ENCODE measurements around the gene YWHAG. TPM values are rescaled to one million over a fixed set of nuclear protein-coding genes. Genes with fewer than 3 reads are reported as not detected.
"Not testable (repeated sequence)": the region's sequence is repeated elsewhere in the genome, so short reads cannot be mapped to it uniquely, and the experiment has no call there.

Gene YWHAG
- total RNA-seq, 1 donor from 2014 or later: 190 TPM

DNA sequence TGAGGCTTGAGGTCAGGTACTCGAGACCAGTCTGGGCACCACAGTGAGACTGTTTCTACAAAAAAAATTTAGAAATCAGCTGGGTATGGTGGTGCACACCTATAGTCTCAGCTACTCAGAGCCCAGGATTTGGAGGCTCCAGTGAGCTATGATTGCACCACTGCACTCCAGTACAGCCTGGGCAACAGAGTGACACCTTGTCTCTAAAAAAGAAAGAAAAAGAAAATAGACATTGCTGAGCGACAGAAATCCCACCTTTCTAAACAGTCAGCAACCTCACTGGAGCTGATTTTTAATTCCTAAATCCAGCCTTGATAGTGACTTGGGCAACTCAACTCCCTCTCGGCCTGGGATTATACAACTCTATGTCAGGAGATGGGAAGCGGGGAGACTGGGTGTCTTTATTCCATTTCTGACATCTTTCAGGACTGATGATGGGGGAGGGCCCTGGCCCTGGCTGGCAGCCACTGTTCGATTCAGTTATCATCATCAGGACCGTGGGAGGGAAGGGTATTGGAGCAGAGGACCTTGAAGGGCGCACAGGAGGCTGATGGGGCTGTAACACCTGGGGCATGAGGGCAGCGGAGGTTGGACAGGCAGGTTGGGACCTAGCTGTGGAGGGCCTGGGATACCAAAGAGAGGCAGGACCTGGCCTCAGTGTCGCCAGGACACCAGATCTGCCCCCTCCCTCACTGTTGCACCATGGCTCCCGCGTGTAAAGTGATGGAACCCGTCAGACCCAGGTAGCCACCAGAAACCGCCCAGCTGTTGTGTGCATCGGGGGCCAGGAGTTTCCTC is 41.6 kb downstream of the YWHAG start:
- H3K27ac ChIP-seq: peak overlapping the region; percentile 73
- DNase-seq (ENCODE audit: low spot score): no peak
- H2AFZ ChIP-seq (replicated peaks): no peak overlapping the region
- TF ChIP-seq, protein P1, sequence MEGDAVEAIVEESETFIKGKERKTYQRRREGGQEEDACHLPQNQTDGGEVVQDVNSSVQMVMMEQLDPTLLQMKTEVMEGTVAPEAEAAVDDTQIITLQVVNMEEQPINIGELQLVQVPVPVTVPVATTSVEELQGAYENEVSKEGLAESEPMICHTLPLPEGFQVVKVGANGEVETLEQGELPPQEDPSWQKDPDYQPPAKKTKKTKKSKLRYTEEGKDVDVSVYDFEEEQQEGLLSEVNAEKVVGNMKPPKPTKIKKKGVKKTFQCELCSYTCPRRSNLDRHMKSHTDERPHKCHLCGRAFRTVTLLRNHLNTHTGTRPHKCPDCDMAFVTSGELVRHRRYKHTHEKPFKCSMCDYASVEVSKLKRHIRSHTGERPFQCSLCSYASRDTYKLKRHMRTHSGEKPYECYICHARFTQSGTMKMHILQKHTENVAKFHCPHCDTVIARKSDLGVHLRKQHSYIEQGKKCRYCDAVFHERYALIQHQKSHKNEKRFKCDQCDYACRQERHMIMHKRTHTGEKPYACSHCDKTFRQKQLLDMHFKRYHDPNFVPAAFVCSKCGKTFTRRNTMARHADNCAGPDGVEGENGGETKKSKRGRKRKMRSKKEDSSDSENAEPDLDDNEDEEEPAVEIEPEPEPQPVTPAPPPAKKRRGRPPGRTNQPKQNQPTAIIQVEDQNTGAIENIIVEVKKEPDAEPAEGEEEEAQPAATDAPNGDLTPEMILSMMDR (IDR thresholded peaks at IDR 0.05): no peak
- TF ChIP-seq EZH2 (IDR thresholded peaks at IDR 0.05): no peak
- Mint-ChIP-seq H3K9me3 (no peaks in the 10 kb centered on the region), H3K4me1 (peaks cover 20% of the 10 kb centered on the region), H3K4me3 (peak overlapping the region; percentile 90), H3K27ac (peak overlapping the region; percentile 98), H3K36me3 (peaks cover 7% of the 10 kb centered on the region), H3K27me3 (ENCODE audit: insufficient read depth, low read depth) (peaks cover 16% of the 10 kb centered on the region)
- H3F3A ChIP-seq (ENCODE audit: low read depth): peaks cover 49% of the 10 kb centered on the region
- H3K36me3 ChIP-seq: no peaks in the 10 kb centered on the region
- H3K9ac ChIP-seq: no peak overlapping the region
- H3K4me3 ChIP-seq: peak overlapping the region; percentile 8
- no peaks in the 10 kb centered on the region for H3K27me3 ChIP-seq
- peak overlapping the region; percentile 56 for H3K4me2 ChIP-seq
- peaks cover 15% of the 10 kb centered on the region for H3K4me1 ChIP-seq
- peaks cover 12% of the 10 kb centered on the region for H4K20me1 ChIP-seq (ENCODE audit: low read depth)
- H3K79me2 ChIP-seq (ENCODE audit: low read depth): peaks cover 14% of the 10 kb centered on the region
- H3K9me3 ChIP-seq (ENCODE audit: low read depth): no peaks in the 10 kb centered on the region

DNA sequence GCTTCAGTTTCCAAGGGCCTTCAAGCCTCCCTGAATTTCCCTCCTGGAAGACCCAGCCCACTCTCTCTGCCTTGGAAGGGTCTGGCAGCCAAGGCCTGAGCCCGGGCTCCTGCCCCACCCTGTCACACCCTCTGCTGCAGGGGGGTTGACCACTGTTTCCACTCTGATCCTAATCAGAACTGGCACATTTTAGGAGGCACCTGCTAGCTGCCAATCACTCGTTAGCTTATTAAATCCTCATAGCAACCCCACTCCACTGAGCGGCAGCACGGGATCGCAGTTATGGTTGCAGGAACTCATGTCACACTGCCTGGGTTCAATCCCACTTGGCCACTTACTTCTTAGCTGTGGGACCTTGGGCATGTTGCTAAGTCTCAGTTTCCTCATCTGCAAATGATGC is 43.4 kb downstream of the YWHAG start:
- Histone ChIP-seq H3K27ac (no peak overlapping the region), H3K27me3 (no peaks in the 10 kb centered on the region), H3K9me3 (ENCODE audit: low read depth) (no peaks in the 10 kb centered on the region), H3K4me1 (peaks cover 15% of the 10 kb centered on the region), H3K4me3 (no peak overlapping the region), H3K4me2 (no peak overlapping the region), H4K20me1 (ENCODE audit: low read depth) (peaks cover 12% of the 10 kb centered on the region), H3F3A (ENCODE audit: low read depth) (peaks cover 35% of the 10 kb centered on the region), H3K36me3 (no peaks in the 10 kb centered on the region), H3K9ac (no peak overlapping the region), H2AFZ (replicated peaks) (no peak overlapping the region), H3K79me2 (ENCODE audit: low read depth) (peaks cover 14% of the 10 kb centered on the region)
- Mint-ChIP-seq H3K36me3 (no peaks in the 10 kb centered on the region), H3K27me3 (ENCODE audit: insufficient read depth, low read depth) (peaks cover 16% of the 10 kb centered on the region), H3K4me1 (peaks cover 24% of the 10 kb centered on the region), H3K4me3 (no peak overlapping the region), H3K9me3 (no peaks in the 10 kb centered on the region), H3K27ac (no peak overlapping the region)
- no peak for TF ChIP-seq EZH2phosphoT487 (IDR thresholded peaks at IDR 0.05)
- TF ChIP-seq, protein P1 (IDR thresholded peaks at IDR 0.05): no peak
- TF ChIP-seq EZH2 (IDR thresholded peaks at IDR 0.05): no peak
- DNase-seq (ENCODE audit: low spot score): no peak

DNA sequence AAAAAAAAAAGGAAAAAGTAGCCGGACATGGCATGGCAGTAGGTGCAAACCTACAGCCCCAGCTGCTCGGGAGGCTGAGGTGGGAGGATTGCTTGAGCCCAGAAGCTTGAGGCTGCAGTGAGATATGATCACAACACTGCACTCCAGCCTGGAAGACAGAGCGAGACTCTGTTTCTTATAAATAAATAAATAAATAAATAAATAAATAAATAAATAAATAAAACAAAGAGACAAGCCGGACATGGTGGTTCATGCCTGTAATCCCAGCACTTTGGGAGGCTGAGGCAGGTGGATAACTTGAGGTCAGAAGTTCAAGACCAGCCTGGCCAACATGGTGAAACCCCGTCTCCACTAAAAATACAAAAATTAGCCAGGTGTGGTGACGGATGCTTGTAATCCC is 44.1 kb downstream of the YWHAG start:
- not testable (repeated sequence) for H3K9ac ChIP-seq

DNA sequence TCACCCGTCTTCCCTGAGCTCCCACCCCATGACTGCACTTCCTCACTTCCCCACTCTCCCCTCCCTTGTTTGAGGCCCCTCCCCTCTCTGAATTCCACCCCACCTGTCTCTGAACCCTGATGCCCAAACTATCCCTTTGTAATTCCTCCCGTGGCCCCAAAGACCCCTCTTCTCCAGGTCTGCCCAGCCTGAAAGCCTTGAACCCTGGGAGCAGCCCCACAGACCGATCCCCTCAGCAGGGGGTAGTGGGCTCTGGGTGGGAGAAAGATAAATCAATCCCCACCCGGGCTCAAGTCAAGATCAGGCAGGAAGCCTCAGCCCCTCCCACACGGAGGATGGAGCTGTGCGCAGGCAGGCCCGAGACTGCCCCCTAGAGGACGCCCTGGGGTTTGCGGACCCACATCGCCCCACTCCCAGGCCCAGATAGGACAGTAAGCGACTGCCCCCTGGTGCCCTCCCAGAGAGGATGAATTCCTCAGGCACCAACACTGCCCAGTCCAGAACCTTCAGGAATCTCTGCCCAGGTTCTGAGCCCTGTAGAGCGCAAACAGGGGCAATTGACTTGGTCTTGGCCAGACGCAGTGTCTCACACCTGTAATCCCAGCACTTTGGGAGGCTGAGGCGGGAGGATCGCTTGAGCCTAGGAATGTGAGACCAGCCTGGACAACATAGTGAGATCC is 44.6 kb downstream of the YWHAG start:
- H3K4me2 ChIP-seq: peak overlapping the region; percentile 48
- peaks cover 13% of the 10 kb centered on the region for H3K4me1 ChIP-seq
- Mint-ChIP-seq H3K36me3 (no peaks in the 10 kb centered on the region), H3K4me3 (peak overlapping the region; percentile 46), H3K27ac (peak overlapping the region; percentile 63), H3K9me3 (no peaks in the 10 kb centered on the region), H3K27me3 (ENCODE audit: insufficient read depth, low read depth) (peaks cover 18% of the 10 kb centered on the region), H3K4me1 (peaks cover 23% of the 10 kb centered on the region)
- H3K27ac ChIP-seq: no peak overlapping the region
- TF ChIP-seq EZH2phosphoT487 (IDR thresholded peaks at IDR 0.05): no peak
- TF ChIP-seq, protein P1 (IDR thresholded peaks at IDR 0.05): peak; percentile 100
- H3F3A ChIP-seq (ENCODE audit: low read depth): peaks cover 23% of the 10 kb centered on the region
- no peaks in the 10 kb centered on the region for H3K27me3 ChIP-seq
- H3K9ac ChIP-seq: no peak overlapping the region
- no peaks in the 10 kb centered on the region for H3K9me3 ChIP-seq (ENCODE audit: low read depth)
- H3K4me3 ChIP-seq: no peak overlapping the region
- no peak overlapping the region for H2AFZ ChIP-seq (replicated peaks)
- H4K20me1 ChIP-seq (ENCODE audit: low read depth): peaks cover 3% of the 10 kb centered on the region
- no peaks in the 10 kb centered on the region for H3K36me3 ChIP-seq
- peak; percentile 95 for DNase-seq (ENCODE audit: low spot score)
- peaks cover 4% of the 10 kb centered on the region for H3K79me2 ChIP-seq (ENCODE audit: low read depth)

More for the DNA sequence above, 44.1 kb downstream of the YWHAG start:
- peaks cover 29% of the 10 kb centered on the region for H3F3A ChIP-seq (ENCODE audit: low read depth)
- not testable (repeated sequence) for H3K9me3 Mint-ChIP-seq; H3K27me3 ChIP-seq; H3K4me2 ChIP-seq; DNase-seq (ENCODE audit: low spot score); H3K27ac ChIP-seq; H3K27ac Mint-ChIP-seq; H3K36me3 ChIP-seq; H2AFZ ChIP-seq (replicated peaks); H3K9me3 ChIP-seq (ENCODE audit: low read depth); H3K4me3 ChIP-seq; H3K36me3 Mint-ChIP-seq; H3K79me2 ChIP-seq (ENCODE audit: low read depth); H3K4me3 Mint-ChIP-seq; H4K20me1 ChIP-seq (ENCODE audit: low read depth)
- peaks cover 18% of the 10 kb centered on the region for H3K27me3 Mint-ChIP-seq (ENCODE audit: insufficient read depth, low read depth)
- H3K4me1 Mint-ChIP-seq: peaks cover 24% of the 10 kb centered on the region
- peaks cover 15% of the 10 kb centered on the region for H3K4me1 ChIP-seq

DNA sequence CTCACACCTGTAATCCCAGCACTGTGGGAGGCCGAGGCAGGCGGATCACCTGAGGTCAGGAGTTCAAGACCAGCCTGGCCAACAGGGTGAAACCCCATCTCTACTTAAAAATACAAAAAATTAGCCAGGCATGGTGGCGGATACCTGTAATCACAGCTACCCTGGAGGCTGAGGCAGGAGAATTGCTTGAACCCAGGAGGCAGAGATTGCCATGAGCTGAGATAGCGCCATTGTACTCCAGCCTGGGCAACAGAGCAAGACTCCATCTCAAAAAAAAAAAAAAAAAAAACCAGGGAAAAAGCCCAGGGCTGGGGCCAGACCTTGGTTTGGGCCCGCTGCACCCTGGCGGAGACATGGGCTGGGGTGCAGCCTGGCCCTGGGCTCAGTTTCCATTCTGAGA is 47.0 kb downstream of the YWHAG start:
- peaks cover 16% of the 10 kb centered on the region for H3K27me3 Mint-ChIP-seq (ENCODE audit: insufficient read depth, low read depth)
- H3K4me1 Mint-ChIP-seq: peaks cover 18% of the 10 kb centered on the region
- not testable (repeated sequence) for H3K27me3 ChIP-seq; H3K4me3 Mint-ChIP-seq; DNase-seq (ENCODE audit: low spot score); H3K27ac ChIP-seq; H3K4me3 ChIP-seq; H3K27ac Mint-ChIP-seq; H2AFZ ChIP-seq (replicated peaks); H3F3A ChIP-seq (ENCODE audit: low read depth); H4K20me1 ChIP-seq (ENCODE audit: low read depth); H3K36me3 Mint-ChIP-seq; H3K9me3 Mint-ChIP-seq; H3K36me3 ChIP-seq; H3K9me3 ChIP-seq (ENCODE audit: low read depth); H3K4me2 ChIP-seq; H3K4me1 ChIP-seq; H3K79me2 ChIP-seq (ENCODE audit: low read depth); H3K9ac ChIP-seq

Measured in neural progenitor cell (in vitro differentiated cells).